HuH-7 (cell line): ENCODE results near the gene KIT.

ENCODE experiments used
- DNase-seq: peaks from one replicate; pipeline ENCODE4 v3.0.0; 2011; ENCODE audit warnings: low spot score

Gene KIT

DNA sequence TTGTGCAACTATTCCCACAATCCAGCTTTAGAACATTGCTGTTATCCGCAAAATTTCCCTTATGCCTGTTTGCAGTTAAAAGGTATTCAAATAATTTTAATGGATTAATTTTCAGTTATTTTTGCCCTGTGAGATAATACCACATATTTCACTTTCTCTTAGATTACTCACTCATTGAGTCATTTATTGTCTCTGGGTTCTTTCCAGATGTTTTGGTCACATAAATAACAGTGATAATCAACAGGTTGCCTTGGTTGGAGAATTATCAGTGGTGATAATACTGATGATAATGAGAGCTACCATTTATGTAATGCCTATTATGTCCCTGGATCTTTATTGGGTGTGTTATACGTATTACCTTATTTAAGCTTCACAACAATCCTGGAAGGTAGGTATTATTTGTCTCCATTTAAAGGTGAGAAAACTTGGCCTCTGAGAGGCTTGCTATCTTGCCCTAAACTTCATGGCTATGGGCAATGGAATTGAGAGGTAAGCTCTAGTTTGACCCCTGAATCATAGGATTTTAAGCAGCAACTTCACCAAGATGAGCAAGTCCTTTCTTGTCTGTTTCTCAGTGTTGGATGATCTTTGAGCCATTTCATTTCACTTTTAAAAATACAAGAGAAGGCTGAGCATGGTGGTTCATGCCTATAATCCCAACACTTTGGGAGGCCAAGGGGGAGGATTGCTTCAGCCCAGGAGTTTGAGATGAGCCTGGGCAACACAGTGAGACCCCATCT lies 87.4 kb downstream of the KIT start:
- no peak for DNase-seq

DNA sequence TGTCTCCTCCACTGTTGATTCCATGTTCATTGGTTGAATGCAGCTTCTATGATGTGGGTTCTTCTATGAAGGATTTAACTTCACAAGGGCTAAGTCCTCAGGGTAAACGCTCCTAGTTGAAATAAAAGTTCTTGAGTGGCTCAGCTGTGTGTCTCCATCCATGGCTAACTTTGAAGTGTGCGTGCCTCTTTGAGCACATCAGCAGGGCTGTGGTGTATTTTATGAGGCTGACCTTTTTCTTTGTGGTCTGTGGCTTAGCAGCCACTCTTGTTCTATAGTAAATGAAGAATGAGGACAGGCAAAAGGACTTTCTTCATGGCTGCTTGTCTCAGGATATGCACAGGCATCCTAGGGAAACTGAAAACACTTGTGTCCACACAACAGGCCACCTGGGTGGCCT lies 88.5 kb downstream of the KIT start:
- DNase-seq, result no peak

DNA sequence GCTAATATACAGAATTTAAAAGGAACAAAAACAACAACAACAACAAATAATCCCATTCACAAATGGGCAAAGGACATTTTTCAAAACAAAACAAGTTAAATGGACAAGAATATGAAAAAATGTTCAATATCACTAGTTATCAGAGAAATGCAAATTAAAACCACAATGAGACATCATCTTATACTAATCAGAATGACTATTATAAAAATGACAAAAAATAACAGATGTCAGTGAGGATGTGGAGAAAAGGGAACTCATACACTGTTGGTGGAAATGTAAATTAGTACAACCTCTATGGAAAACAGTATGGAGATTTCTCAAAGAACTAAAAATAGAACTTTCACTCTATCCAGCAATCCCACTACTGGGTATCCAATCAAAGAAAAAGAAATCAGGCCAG lies 92.6 kb downstream of the KIT start:
- no peak for DNase-seq

DNA sequence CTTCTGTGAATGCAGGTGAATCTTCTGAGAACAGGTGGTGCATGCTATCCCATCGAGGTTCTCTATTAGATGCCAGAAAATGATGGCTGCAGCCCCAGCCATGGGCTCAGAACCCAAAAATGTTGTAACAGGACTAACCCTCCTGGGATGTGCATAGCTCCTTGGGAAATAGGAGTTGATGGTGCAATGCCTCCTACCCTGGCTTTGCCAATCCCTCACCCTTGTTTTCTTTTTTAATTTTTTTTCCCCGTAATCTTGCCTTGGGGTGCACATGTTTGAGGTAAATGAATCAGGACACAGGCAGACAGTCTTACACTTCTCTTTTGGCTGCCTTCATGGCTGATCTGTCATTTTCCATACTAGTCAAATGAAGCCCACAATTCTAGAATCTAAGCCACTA lies 96.6 kb downstream of the KIT start:
- DNase-seq, result no peak

DNA sequence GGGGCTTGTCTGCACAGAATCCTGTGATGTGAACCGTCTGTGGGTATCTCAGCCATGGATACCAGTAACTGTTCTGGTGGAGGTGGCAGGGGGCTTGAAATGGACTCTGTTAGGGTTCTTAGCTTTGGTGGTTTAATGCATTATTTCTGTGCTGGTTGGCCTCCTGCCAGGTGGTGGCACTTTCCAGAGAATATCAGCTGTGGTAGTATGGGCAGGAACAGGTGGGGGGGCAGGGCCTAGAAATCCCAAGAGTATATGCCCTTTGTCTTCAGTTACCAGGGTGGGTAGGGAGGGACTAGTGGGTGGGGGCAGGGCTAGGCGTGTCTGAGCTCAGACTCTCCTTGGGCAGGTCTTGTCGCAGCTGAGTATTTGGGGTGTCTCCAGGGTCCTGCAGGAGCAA lies 106.7 kb downstream of the KIT start:
- no peak for DNase-seq

DNA sequence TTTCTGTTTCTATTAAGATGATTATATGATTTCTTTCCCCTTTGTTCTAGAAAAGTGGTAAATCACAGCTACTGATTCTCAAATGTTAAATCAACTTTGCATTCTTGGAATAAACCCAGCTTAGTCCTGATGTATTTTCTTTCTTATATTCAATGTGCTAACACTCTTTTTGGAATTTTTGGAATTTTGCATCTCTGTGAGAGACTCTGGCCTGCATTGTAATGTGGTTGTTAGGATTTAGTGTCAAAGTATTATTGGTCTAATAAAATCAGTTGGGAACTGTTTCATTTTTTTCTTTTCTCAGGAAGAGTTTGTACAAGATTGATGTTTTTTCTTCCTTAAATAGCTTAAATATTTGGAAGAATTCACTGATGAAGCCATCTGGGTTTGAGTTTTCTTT lies 109.6 kb downstream of the KIT start:
- no peak for DNase-seq

DNA sequence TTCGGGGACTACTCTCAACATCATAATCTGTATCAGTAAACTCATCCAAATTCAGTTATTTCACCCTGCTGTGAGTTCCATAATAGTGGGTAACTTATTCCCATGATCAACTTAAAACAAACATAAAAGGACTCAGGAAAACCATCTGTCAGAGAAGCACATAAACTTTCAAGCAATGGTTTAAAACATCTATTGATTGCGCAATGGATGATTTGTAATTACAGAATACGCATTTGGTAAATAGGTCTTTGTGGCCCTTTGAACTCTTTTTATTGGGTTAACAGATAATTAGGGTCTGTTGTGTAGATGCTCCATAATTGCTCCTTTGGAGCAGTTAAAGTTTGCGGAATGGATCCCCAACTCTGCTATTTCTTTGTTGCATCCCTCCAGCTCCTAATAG lies 115.3 kb downstream of the KIT start:
- no peak for DNase-seq

DNA sequence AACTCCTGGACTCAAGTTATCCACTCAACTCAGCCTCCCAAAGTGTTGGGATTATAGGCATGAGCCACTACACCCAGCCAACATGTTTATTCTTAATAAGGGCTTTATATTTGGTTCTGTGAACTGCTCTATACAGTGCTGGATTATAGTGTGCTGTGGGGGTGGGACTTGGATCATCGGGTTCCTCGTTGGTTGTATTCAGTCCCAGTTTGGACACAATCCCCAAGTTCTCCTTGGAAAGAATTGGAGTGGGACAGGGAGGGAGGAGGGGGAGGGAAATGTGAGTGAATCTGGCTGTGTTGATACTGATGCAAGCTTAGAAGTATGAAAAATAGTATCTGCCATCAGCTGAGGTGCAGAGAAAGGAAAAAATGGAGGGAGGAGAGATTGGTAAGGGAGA lies 121.3 kb downstream of the KIT start:
- no peak for DNase-seq

DNA sequence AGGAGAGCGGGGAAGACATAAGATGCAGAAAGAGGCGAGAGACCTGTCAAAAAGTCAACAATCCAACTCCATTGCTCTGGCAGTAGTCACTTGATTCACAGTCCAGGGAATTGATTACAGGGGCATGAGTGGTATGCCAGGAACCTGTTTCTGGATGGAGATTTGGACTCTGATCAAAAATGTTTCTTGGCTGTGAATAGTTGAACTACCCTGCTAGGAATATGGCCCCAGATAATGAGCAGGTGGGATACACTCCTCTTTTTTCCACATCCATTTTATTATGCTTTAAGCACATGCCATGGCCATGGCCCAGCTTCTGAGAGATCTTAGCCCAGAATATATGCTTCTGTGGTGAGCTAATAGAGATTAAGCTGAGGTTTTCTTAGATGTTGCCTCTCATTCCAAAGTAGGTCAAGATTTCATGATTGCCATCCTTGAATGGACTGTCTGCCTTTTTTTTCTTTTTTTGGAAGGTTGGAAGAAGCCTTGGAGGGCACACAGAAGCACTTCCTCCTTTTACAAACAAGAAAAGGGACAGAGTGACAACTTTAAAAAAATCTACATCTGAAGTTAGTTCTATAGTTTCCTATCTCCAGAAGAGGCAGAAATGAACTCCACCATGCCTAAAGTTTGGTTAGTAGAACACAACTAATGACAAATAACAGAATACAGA lies 121.9 kb downstream of the KIT start:
- no peak for DNase-seq

DNA sequence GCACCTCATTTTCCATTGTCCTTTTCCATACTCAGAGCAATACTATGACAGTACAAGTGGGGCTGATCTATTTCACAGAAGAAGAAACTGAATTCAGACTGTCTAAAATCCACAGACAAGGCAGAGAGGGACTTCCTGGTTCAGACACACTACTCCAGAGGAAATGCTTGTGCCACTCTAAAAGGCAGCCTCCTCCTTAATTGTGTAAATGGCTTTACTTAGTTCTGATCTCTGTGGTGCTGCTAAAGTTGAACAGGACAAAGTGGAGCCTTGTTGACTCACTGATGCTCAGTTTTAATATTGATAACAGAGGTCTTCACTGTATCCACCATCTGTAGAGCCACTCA lies 122.4 kb downstream of the KIT start:
- no peak for DNase-seq

DNA sequence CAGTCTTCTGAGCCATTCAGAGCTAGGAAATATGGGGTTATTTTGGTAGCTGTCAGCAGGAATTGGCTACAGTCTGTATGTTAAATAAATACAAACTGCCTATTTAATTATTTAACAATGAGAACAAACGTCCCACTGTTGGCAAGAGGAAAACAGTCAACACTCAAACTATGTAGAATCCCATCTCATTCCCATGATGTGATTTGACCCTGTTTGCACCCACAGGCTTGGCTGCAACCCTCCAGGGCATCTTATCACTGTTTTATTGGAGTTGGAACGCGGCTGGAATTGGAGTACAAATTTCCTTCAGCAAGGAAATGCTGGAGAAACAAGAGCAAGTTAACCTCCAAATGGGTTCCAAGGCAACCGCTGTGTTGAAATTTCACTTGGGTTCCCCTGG lies 124.0 kb downstream of the KIT start:
- DNase-seq, result no peak

DNA sequence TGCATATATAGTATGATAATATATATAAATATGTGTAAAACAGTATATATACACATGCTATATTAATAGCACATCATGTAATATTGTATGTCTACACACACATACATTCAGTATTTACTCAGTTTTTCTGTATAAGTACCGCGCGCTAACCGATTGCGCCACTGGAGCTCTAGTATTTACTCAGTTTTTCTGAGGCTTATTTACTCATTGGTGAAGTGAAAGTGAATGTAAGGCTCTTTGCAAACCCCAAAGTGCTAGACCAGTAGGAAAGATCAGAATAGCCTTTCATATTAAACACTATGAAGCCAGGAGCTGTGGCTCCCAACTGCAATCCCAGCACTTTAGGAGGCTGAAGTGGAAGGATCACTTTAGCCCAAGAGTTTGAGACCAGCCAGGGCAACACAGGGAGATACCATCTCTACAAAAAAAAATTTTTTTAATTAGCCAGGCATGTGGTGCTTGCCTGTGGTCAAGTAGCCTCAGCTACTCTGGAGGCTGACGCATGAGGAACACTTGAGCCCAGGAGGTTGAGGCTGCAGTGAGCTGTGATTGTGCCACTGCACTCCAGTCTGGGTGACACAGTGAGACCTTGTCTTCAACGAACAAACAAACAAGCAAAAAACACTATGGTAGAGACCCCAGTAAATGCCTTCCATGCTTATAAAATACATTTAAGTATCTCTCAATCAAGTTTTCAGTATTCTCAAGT lies 125.8 kb downstream of the KIT start:
- no peak for DNase-seq

DNA sequence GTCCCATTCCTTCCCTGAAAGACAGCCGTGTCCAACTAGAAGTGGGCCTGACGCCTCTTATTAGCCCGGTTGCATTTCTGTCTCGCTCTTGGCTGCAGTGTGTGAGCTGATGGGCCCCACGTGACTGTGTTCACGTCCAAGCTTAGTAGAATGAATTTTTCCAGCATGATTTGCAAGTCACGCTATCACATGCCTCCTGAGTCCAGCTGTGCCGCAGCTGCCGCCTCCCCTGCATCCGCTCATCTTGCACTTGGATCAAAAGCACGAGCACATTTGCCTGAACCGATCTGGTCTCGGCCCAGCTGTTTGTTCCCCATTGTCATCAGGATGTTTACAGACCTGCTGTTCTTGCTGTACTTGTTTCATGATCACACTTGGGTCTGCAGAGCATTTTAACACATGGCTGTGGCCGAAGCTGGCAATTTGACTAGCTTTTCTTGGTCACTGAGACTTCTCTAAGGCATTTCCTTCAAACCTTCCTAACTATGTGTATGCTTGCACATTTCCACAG lies 126.5 kb downstream of the KIT start:
- DNase-seq, result no peak
